Measurements from ENCODE around the gene UNC119B.
A peak's percentile ranks its signal among the peaks of the same experiment; 100 is the strongest.

Gene UNC119B

DNA sequence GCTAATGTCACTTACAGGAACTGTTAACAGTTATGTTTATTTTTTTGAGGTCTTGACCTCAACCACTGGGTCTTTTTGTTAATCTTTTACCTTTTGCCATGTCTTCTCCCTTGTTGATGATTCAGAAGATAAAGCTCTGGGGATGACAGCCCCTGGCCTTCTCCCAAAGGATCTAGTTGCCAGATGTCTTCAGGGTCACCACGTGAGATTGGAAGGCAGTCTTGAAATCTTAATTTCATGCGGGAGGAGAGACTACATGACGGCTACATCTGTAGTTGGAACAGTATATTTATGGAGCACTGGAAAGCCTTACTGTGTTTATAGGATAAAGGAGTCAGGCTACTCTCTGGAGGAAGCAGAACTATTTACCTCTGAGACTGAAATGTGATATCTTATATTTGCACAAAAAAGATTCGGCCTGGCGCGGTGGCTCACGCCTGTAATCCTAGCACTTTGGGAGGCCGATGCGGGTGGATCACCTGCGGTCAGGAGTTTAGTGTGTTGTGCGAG, 17.7 kb upstream of the UNC119B start (continued):
- TF ChIP-seq, protein P1, sequence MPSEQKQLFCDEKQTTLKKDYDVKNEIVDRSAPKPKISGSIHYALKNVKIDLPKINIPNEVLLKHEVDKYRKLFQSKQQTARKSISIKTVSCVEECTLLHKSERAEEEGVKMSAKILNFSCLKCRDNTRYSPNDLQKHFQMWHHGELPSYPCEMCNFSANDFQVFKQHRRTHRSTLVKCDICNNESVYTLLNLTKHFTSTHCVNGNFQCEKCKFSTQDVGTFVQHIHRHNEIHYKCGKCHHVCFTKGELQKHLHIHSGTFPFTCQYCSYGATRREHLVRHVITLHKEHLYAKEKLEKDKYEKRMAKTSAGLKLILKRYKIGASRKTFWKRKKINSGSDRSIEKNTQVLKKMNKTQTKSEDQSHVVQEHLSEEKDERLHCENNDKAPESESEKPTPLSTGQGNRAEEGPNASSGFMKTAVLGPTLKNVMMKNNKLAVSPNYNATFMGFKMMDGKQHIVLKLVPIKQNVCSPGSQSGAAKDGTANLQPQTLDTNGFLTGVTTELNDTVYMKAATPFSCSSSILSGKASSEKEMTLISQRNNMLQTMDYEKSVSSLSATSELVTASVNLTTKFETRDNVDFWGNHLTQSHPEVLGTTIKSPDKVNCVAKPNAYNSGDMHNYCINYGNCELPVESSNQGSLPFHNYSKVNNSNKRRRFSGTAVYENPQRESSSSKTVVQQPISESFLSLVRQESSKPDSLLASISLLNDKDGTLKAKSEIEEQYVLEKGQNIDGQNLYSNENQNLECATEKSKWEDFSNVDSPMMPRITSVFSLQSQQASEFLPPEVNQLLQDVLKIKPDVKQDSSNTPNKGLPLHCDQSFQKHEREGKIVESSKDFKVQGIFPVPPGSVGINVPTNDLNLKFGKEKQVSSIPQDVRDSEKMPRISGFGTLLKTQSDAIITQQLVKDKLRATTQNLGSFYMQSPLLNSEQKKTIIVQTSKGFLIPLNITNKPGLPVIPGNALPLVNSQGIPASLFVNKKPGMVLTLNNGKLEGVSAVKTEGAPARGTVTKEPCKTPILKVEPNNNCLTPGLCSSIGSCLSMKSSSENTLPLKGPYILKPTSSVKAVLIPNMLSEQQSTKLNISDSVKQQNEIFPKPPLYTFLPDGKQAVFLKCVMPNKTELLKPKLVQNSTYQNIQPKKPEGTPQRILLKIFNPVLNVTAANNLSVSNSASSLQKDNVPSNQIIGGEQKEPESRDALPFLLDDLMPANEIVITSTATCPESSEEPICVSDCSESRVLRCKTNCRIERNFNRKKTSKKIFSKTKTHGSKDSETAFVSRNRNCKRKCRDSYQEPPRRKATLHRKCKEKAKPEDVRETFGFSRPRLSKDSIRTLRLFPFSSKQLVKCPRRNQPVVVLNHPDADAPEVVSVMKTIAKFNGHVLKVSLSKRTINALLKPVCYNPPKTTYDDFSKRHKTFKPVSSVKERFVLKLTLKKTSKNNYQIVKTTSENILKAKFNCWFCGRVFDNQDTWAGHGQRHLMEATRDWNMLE (tag by site-specific recombination; conservative IDR thresholded peaks at IDR 0.05; ENCODE audit: low read depth) = no peak
- TF ChIP-seq FEZF1 (tag by site-specific recombination; IDR thresholded peaks at IDR 0.05) = 0 out of 2 replicates have a peak, but pooled peaks have one; percentile 9

DNA sequence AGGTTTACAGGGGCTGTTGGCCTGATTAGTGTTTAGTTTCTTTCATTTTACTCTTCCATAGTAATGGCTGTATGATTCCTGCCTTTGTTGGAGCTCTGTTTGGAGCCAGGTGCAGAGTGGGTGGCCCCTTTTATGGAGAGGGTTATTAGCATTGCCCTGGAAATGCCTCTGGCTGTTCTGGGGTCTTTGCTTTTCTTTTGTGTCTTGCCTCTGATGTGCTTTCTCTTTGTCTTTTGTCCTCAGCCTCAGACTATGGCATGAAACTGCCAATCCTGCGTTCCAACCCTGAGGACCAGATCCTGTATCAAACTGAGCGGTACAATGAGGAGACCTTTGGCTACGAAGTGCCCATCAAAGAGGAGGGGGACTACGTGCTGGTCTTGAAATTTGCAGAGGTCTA, 16.4 kb upstream of the UNC119B start:
- TF ChIP-seq ZNF48 (tag by site-specific recombination; IDR thresholded peaks at IDR 0.05) = no peak
- H3K9me3 ChIP-seq (ENCODE audit: control insufficient read depth, insufficient read depth, low read depth, low read length) = no peaks in the 10 kb centered on the region
- H3K36me3 ChIP-seq (ENCODE audit: control insufficient read depth in 2 of 2, insufficient read depth in 1 of 2, low read length in 2 of 2) = peaks cover 37 to 59% of the 10 kb centered on the region in 2 experiments
- H3K27ac ChIP-seq (ENCODE audit: extremely low read depth, low read depth, low read length) = no peak overlapping the region
- no peak overlapping the region for H3K4me3 ChIP-seq (ENCODE audit: low read depth, low read length)
- CTCF ChIA-PET = interaction anchor here (0.8 to 0.9 kb wide), 2 partner anchors 15 to 59 kb away, joined by 3 to 5 read pairs; no protein-coding TSS in a partner anchor
- peaks cover 13% of the 10 kb centered on the region for H3K4me1 ChIP-seq (ENCODE audit: control insufficient read depth, insufficient read depth, low read length)
- POLR2A ChIA-PET = no interaction called here

DNA sequence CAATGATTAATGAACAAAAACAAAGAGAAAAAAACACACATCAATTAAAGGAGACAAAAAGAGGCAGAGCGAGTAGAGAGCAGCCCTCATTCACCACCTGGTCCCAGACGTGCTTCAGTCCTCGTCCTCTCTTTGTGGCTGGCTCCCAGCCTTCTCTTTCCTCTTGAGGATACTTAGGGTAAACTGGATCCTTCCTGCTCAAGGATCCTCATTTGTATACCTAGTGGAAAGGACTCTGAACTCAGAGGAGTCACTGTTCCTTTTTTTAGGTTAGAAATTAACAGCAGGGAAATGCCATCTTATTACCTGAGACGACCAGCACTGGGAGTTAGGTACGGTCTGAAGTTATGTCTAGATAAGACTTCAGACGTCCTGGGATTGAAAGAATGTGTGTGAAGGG, 13.6 kb upstream of the UNC119B start:
- Histone ChIP-seq H3K4me3 (ENCODE audit: low read depth, low read length) (no peak overlapping the region), H3K27ac (ENCODE audit: extremely low read depth, low read depth, low read length) (no peak overlapping the region), H3K9me3 (ENCODE audit: control insufficient read depth, insufficient read depth, low read depth, low read length) (no peaks in the 10 kb centered on the region), H3K36me3 (ENCODE audit: control insufficient read depth in 2 of 2, insufficient read depth in 1 of 2, low read length in 2 of 2) (peaks cover 45 to 87% of the 10 kb centered on the region in 2 experiments), H3K4me1 (ENCODE audit: control insufficient read depth, insufficient read depth, low read length) (peaks cover 6% of the 10 kb centered on the region)
- ChIA-PET CTCF (interaction anchor here (0.7 kb wide), 1 partner anchor 143 kb away, joined by 3 read pairs; no protein-coding TSS in a partner anchor), POLR2A (no interaction called here)
- TF ChIP-seq, protein P2, sequence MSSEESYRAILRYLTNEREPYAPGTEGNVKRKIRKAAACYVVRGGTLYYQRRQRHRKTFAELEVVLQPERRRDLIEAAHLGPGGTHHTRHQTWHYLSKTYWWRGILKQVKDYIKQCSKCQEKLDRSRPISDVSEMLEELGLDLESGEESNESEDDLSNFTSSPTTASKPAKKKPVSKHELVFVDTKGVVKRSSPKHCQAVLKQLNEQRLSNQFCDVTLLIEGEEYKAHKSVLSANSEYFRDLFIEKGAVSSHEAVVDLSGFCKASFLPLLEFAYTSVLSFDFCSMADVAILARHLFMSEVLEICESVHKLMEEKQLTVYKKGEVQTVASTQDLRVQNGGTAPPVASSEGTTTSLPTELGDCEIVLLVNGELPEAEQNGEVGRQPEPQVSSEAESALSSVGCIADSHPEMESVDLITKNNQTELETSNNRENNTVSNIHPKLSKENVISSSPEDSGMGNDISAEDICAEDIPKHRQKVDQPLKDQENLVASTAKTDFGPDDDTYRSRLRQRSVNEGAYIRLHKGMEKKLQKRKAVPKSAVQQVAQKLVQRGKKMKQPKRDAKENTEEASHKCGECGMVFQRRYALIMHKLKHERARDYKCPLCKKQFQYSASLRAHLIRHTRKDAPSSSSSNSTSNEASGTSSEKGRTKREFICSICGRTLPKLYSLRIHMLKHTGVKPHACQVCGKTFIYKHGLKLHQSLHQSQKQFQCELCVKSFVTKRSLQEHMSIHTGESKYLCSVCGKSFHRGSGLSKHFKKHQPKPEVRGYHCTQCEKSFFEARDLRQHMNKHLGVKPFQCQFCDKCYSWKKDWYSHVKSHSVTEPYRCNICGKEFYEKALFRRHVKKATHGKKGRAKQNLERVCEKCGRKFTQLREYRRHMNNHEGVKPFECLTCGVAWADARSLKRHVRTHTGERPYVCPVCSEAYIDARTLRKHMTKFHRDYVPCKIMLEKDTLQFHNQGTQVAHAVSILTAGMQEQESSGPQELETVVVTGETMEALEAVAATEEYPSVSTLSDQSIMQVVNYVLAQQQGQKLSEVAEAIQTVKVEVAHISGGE (tag by site-specific recombination; conservative IDR thresholded peaks at IDR 0.05; ENCODE audit: low read depth) = no peak
- TF ChIP-seq ZNF670 (tag by site-specific recombination; IDR thresholded peaks at IDR 0.05; ENCODE audit: low read depth) = no peak
- no peak for TF ChIP-seq ZSCAN16 (tag by site-specific recombination; IDR thresholded peaks at IDR 0.05)
- no peak for TF ChIP-seq ZNF302 (tag by site-specific recombination; IDR thresholded peaks at IDR 0.05; ENCODE audit: low read depth)
- TF ChIP-seq ZBTB20 (tag by site-specific recombination; IDR thresholded peaks at IDR 0.05) = no peak
- no peak for TF ChIP-seq EGR2 (tag by site-specific recombination; IDR thresholded peaks at IDR 0.05; ENCODE audit: low read depth)
- no peak for TF ChIP-seq ZNF548 (tag by site-specific recombination; IDR thresholded peaks at IDR 0.05)
- TF ChIP-seq, protein P3, sequence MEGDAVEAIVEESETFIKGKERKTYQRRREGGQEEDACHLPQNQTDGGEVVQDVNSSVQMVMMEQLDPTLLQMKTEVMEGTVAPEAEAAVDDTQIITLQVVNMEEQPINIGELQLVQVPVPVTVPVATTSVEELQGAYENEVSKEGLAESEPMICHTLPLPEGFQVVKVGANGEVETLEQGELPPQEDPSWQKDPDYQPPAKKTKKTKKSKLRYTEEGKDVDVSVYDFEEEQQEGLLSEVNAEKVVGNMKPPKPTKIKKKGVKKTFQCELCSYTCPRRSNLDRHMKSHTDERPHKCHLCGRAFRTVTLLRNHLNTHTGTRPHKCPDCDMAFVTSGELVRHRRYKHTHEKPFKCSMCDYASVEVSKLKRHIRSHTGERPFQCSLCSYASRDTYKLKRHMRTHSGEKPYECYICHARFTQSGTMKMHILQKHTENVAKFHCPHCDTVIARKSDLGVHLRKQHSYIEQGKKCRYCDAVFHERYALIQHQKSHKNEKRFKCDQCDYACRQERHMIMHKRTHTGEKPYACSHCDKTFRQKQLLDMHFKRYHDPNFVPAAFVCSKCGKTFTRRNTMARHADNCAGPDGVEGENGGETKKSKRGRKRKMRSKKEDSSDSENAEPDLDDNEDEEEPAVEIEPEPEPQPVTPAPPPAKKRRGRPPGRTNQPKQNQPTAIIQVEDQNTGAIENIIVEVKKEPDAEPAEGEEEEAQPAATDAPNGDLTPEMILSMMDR (tag by site-specific recombination; IDR thresholded peaks at IDR 0.05) = no peak
- no peak for TF ChIP-seq SP2 (tag by site-specific recombination; IDR thresholded peaks at IDR 0.05)

All from HEK293 (cell line).